Measurements from ENCODE around the gene HSD17B14. TPM values are rescaled to one million over a fixed set of nuclear protein-coding genes. Genes with fewer than 3 reads are reported as not detected.

HSD17B14 gene
- polyA plus RNA-seq, 1 of the 3 experiments (the other 2 are of a cell fraction) = 29.7 TPM

- TF ChIP-seq, protein P1, sequence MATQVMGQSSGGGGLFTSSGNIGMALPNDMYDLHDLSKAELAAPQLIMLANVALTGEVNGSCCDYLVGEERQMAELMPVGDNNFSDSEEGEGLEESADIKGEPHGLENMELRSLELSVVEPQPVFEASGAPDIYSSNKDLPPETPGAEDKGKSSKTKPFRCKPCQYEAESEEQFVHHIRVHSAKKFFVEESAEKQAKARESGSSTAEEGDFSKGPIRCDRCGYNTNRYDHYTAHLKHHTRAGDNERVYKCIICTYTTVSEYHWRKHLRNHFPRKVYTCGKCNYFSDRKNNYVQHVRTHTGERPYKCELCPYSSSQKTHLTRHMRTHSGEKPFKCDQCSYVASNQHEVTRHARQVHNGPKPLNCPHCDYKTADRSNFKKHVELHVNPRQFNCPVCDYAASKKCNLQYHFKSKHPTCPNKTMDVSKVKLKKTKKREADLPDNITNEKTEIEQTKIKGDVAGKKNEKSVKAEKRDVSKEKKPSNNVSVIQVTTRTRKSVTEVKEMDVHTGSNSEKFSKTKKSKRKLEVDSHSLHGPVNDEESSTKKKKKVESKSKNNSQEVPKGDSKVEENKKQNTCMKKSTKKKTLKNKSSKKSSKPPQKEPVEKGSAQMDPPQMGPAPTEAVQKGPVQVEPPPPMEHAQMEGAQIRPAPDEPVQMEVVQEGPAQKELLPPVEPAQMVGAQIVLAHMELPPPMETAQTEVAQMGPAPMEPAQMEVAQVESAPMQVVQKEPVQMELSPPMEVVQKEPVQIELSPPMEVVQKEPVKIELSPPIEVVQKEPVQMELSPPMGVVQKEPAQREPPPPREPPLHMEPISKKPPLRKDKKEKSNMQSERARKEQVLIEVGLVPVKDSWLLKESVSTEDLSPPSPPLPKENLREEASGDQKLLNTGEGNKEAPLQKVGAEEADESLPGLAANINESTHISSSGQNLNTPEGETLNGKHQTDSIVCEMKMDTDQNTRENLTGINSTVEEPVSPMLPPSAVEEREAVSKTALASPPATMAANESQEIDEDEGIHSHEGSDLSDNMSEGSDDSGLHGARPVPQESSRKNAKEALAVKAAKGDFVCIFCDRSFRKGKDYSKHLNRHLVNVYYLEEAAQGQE (IDR thresholded peaks at IDR 0.05; ENCODE audit: low read depth, low read length) = no peak
- TF ChIP-seq, protein P2, sequence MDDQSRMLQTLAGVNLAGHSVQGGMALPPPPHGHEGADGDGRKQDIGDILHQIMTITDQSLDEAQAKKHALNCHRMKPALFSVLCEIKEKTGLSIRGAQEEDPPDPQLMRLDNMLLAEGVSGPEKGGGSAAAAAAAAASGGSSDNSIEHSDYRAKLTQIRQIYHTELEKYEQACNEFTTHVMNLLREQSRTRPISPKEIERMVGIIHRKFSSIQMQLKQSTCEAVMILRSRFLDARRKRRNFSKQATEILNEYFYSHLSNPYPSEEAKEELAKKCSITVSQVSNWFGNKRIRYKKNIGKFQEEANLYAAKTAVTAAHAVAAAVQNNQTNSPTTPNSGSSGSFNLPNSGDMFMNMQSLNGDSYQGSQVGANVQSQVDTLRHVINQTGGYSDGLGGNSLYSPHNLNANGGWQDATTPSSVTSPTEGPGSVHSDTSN (IDR thresholded peaks at IDR 0.05) = peak; percentile 37
- TF ChIP-seq EP300 (IDR thresholded peaks at IDR 0.05; ENCODE audit: borderline replicate concordance in 1 of 2, low read depth in 1 of 2, low read length in 1 of 2) (no peak), SIN3A (IDR thresholded peaks at IDR 0.05; ENCODE audit: borderline replicate concordance, low read depth, low read length) (0 out of 2 replicates have a peak, but pooled peaks have one; percentile 51), MEF2A (IDR thresholded peaks at IDR 0.05; ENCODE audit: borderline replicate concordance, low read depth) (no peak), CHD2 (IDR thresholded peaks at IDR 0.05; ENCODE audit: low read length, partially characterized antibody) (no peak), EZH2phosphoT487 (IDR thresholded peaks at IDR 0.05; ENCODE audit: borderline replicate concordance, low read depth) (no peak), JUND (IDR thresholded peaks at IDR 0.05) (no peak), YY1 (IDR thresholded peaks at IDR 0.05; ENCODE audit: low read depth) (no peak), NRF1 (IDR thresholded peaks at IDR 0.05; ENCODE audit: low read depth, low read length) (no peak), NFIC (IDR thresholded peaks at IDR 0.05; ENCODE audit: borderline replicate concordance) (no peak), GATA2 (CRISPR knock-in tag; IDR thresholded peaks at IDR 0.05) (no peak), GABPA (IDR thresholded peaks at IDR 0.05; ENCODE audit: low read depth) (no peak), TEAD4 (IDR thresholded peaks at IDR 0.05; ENCODE audit: borderline replicate concordance, insufficient read depth) (no peak), TCF12 (IDR thresholded peaks at IDR 0.05) (no peak), CTCF (IDR thresholded peaks at IDR 0.05) (no peak), RAD21 (IDR thresholded peaks at IDR 0.05; ENCODE audit: low read length) (no peak)
- TF ChIP-seq, protein P3, sequence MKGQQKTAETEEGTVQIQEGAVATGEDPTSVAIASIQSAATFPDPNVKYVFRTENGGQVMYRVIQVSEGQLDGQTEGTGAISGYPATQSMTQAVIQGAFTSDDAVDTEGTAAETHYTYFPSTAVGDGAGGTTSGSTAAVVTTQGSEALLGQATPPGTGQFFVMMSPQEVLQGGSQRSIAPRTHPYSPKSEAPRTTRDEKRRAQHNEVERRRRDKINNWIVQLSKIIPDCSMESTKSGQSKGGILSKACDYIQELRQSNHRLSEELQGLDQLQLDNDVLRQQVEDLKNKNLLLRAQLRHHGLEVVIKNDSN (IDR thresholded peaks at IDR 0.05; ENCODE audit: borderline replicate concordance, low read depth) = no peak
Observed at GRCh38 chr19:48812094-48812929, 24.0 kb downstream of the HSD17B14 start (continued).
